Cerebellar nuclear complex (tissue), 1 donor: ENCODE results near the gene EIF2S2.
"Not testable (repeated sequence)": the region's sequence is repeated elsewhere in the genome, so short reads cannot be mapped to it uniquely, and the experiment has no call there.

Experiments
- DNase-seq, 2 experiments: peaks; one replicate each; lab custom pipeline; 2025; lab: John Stamatoyannopoulos, UW

Gene EIF2S2, protein sequence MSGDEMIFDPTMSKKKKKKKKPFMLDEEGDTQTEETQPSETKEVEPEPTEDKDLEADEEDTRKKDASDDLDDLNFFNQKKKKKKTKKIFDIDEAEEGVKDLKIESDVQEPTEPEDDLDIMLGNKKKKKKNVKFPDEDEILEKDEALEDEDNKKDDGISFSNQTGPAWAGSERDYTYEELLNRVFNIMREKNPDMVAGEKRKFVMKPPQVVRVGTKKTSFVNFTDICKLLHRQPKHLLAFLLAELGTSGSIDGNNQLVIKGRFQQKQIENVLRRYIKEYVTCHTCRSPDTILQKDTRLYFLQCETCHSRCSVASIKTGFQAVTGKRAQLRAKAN

DNA sequence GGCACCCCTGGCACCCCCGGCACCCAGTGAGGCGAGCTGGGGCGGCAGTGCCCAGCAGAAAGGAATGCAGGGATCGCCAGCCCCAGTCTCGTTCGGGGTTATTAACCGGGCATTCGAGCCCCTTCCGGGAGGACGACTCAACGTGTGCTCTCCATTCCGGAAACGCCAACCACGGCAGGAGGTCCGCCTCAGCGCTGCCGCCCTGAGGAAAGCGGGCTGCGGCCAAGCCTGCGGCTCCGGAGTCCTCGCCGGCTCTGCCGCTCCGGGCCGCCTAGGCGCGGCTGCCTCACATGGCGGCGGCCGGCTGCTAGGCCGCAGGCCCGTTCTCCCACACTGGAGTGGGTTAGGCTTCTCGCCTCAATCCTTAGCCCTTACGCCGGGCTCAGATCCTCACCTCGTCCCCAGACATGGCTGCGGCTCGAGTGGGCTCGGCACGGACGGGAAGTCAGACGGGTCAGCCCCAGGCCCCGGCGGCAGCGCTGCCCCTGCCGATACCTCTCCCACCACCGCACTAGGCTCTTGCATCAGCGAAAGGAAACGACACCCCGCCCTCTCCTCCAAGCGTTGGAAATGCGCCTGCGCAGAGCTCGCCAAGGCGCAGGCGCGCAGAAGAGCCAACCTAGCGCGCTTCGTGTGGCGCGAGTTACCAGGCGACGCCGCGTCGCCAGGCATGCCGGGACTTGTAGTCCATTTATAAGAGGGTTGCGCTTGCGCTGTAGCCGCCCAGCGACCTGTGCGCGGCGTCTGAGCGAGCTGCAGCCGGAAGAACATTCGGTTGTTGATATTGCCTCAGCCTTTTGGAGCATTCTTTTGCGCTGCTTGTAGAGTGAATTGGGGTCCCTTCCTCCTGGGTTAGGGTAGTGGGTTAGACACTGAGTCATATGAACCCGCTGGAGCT, at the start of gene EIF2S2:
Gene EIF2S2, minus strand, starts transcription at position 542 of the 898 bp plus-strand sequence. Its CDS starts 133 bp downstream, at position 409.
- peak; percentile 62 to 80 for DNase-seq

DNA sequence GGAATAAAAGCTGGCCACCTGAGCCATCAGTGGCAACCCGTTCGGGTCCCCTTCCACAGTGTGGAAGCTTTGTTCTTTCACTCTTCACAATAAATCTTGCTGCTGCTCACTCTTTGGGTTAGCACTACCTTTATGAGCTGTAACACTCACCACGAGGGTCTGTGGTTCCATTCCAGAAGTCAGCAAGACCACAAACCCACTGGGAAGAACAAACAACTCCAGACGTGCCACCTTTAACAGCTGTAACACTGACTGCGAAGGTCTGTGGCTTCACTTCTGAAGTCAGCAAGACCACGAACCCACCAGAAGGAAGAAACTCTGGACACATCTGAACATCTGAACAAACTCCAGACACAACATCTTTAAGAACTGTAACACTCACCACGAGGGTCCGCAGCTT, 45.7 kb upstream of the EIF2S2 start:
- not testable (repeated sequence) for DNase-seq

DNA sequence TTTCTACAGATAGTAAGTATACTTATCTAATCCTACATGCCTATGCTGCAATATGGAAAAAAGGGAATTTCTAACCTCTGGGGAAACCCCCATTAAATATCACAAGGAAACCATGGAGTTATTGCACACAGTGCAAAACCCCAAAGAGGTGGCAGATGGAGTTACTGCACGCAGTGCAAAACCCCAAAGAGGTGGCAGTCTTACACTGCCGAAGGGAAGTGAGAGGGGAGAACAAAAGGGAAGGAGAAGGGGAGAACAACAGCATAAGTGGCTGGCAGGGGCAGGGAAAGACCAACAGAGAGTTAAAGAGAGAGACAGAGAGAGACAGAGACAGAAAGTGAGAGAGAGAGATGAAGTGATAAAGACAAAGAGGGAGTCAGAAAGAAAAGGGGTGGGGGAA, 43.8 kb upstream of the EIF2S2 start:
- no peak for DNase-seq

DNA sequence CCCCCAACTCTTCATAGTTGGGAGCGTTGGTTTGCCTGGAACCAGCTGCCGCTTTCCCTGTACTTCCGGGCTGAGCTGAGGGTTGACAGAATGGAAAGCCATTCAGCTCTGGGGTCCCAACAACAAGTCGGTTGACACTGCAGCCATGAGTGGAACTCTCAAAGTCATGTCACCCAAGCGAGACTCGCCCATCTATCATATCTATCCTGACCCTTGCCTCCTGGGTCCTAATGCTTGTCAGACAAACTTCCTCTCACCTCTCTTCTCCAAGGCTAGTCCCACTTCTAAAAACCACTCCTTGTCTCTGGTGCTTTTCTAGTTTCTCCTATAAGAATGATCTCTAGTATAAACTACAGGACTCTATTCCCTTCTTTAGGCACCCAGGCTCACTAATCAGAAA, 41.1 kb upstream of the EIF2S2 start:
- not testable (repeated sequence) for DNase-seq

DNA sequence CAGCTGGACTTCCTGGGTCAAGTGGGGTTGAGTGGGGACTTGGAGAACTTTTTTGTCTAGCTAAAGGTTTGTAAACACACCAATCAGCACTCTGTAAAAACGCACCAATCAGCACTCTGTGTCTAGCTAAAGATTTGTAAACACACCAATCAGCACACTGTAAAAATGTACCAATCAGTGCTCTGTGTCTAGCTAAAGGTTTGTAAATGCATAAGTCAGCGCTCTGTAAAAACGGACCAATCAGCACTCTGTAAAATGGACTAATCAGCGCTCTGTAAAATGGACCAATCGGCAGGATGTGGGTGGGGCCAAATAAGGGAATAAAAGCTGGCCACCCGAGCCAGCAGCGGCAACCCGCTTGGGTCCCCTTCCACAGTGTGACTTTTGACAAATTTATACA, 40.0 kb upstream of the EIF2S2 start:
- DNase-seq, result not testable (repeated sequence)

DNA sequence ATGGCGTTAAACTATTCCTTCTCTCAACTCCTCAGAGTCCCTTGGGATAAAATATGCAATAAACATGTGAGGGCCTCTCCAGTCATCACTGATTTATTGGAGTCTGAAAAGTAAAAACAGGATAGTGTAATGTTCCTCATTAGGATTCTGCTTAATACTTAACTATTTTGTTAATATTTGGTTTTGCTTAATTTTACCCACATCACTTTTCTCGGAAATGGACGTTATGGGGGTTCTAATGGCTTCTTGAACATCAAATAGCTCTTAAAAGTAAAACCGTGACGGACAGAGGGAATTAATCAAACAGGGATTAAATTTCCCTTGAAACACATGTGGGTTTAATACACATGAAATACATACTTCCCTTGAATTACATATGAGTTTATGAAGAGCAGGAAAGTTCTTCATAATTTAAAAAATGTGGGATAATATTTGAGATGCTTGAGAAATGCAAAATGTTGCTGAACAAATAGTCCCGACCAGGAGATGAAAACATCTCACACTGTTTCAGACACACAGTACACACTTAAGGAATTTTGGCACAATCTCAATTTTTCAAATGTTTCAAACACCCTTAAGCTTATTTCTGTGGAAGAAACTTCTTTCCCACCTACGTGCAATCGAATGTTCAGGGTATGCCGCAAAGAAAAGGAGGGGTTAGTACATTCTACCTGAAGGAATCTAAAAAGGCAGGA, 38.4 kb upstream of the EIF2S2 start:
- no peak for DNase-seq

DNA sequence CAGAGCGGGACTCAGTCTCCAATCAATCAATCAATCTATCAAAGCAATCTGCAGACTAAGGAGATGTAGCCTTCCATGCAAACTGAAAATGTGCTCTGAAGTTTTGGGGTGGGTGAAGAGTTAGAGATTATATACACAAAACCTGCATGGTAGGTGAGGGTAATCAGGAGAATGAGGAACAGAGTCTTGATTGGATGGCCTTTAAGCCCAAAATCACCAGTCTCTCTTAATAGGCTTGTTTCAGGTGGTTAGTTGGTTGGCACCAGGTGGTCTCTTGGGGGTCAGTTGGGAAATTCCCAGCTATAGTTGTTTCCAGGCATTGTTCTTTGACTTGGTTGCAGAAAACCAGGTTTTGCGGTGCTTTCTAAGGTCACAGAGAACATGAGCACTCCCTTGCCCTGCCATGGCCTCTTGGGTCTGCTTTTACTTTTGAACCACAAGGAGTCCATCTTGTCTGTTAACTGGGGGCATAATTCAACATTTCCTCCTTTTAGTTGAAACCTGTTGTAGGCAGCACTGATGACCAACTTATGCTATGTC, 33.3 kb upstream of the EIF2S2 start:
- no peak for DNase-seq

DNA sequence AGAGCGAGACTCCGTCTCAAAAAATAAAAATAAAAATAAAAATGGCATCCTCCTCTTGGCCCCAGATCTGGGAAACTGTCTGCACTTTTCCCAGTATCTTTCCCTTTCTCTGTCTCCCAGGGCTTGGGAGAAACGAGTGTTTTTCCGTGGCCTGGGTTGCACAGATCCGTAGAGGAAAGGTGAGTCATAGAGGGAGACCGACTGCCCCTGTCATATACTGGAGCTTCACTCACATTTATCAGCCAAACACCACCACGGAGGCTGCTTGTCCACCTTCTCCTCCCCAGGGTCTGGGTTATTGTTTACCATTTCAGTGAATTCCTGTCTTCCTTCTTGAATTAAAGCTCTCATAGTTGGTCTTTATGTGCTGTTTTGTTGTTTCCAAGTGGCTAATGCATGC, 31.9 kb upstream of the EIF2S2 start:
- DNase-seq, result no peak

DNA sequence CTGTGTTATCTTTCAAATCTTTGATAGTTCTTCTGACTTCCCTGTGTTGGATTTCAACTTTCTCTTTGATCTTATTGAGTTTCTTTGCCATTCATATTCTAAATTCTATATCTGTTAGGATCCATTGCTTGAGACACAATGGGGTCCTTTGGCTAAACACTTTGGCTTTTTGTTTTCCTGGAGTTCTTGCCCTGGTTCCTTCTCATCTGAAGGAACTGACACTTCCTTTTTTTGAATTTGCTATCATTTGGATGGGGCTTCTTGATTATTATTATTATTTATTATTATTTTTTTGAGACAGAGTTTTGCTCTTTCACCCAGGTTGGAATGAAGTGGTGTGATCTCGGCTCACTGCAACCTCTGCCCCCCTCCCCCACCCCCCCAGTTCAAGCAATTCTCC, 30.1 kb upstream of the EIF2S2 start:
- DNase-seq, result no peak

DNA sequence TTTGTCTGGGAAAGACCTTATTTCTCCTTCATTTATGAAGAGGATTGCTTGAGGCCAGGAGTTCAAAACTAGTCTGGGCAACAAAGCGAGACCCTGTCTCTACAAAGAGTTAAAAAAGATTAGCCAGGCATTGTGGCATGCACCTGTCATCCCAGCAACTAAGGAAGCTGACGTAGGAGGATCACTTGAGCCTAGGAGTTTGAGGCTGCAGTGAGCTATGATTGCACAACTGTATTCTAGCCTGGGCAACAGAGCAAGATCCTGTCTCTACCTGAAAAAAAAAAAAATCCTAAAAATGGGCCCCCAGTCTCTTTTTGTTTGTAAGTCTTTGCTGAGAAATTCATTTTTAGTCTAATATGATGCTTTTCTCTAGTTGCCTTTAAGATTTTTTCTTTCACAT, 29.2 kb upstream of the EIF2S2 start:
- DNase-seq, result no peak

DNA sequence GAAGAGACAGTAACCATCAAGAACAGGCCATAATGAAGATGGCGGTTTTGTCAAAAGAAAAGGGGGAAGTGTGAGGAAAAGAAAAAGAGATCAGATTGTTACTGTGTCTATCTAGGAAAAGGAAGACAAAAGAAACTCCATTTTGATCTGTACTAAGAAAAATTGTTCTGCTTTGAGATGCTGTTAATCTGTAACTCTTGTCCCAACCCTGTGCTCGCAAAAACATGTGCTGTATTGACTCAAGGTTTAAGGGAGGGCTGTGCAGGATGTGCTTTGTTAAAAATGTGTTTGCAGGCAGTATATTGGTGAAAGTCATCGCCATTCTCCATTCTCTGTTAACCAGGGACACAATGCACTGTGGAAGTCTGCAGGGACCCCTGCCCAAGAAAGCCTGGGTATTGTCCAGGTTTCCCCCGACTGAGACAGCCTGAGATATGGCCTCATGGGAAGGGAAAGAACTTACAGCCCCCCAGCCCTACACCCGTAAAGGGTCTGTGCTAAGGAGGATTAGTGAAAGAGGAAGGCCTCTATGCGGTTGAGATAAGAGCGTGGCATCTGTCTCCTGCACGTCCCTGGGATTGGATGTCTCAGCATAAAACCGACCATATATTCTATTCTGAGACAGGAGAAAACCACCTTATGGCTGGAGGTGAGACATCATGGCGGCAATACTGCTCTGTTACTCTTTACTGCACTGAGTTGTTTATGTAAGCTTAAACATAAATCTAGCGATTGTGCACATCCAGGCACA, 23.7 kb upstream of the EIF2S2 start:
- DNase-seq, result not testable (repeated sequence)

DNA sequence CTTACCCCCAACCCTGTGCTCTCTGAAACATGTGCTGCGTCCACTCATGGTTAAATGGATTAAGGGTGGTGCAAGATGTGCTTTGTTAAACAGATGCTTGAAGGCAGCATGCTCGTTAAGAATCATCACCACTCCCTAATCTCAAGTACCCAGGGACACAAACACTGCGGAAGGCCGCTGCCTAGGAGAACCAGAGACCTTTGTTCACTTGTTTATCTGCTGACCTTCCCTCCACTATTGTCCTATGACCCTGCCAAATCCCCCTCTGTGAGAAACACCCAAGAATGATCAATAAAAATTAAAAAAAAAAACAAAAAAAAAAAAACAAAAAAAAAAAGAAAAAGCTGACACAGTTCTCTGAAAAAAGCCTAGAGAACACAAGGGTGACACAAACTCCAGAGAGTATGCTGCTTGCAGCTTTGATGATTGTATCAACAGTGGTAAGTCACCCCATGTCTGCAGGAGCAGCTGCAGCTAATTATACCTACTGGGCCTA, 21.4 kb upstream of the EIF2S2 start:
- not testable (repeated sequence) for DNase-seq

DNA sequence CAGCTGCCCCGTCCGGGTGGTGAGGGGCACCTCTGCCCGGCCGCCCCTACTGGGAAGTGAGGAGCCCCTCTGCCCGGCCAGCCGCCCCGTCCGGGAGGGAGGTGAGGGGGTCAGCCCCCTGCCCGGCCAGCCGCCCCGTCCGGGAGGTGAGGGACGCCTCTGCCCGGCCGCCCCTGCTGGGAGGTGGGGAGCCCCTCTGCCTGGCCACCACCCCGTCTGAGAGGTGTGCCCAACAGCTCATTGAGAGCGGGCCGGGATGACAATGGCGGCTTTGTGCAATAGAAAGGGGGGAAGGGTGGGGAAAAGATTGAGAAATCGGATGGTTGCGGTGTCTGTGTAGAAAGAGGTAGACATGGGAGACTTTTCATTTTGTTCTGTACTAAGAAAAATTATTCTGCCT, 20.9 kb upstream of the EIF2S2 start:
- not testable (repeated sequence) for DNase-seq

DNA sequence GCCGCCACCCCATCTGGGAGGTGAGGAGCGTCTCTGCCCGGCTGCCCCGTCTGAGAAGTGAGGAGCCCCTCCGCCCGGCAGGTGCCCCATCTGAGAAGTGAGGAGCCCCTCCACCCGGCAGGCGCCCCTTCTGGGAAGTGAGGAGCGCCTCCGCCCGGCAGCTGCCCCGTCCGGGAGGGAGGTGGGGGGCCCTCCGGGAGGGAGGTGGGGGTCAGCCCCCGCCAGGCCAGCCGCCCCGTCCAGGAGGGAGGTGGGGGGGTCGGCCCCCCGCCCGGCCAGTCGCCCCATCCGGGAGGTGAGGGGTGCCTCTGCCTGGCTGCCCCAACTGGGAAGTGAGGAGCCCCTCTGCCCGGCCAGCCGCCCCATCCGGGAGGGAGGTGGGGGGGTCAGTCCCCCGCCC, 20.4 kb upstream of the EIF2S2 start:
- not testable (repeated sequence) for DNase-seq

DNA sequence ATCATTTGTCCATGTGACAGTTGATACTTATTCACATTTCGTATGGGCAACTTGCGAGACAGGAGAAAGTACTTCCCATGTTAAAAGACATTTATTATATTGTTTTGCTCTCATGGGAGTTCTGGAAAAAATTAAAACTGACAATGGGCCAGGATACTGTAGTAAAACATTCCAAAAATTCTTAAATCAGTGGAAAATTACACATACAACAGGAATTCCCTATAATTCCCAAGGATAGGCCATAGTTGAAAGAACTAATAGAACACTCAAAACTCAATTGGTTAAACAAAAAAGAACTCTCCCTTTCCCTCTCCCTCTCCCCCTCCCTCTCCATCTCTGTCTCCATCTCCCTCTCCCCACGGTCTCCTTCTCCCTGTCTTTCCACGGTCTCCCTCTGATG, 19.4 kb upstream of the EIF2S2 start:
- no peak for DNase-seq

DNA sequence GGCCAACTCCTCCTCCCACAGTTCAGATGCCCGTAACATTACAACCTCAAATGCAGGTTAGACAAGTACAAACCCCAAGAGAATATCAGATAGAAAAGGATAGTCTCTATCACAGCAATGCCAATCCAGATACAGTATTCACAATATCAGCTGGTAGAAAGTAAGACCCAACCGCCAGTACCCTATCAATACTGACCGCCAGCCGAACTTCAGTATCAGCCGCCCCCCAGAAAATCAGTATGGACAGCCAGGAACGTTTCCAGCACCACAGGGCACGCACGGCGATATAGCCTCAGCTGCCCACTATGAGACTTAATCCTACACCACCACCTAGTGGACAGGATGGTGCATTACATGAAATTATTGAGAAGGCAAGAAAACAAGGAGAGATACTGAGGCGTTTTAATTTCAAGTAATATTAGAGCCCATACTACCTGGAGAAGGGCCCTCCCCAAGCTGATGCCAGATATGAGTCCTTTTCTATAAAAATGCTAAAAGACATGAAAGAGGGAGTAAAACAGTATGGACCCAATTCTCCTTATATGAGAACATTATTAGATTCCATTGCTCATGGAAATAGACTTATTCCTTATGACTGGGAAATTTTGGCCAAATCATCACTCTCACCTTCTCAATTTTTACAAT, 17.6 kb upstream of the EIF2S2 start:
- DNase-seq, result peak in 1 of 2 experiments; percentile 66

DNA sequence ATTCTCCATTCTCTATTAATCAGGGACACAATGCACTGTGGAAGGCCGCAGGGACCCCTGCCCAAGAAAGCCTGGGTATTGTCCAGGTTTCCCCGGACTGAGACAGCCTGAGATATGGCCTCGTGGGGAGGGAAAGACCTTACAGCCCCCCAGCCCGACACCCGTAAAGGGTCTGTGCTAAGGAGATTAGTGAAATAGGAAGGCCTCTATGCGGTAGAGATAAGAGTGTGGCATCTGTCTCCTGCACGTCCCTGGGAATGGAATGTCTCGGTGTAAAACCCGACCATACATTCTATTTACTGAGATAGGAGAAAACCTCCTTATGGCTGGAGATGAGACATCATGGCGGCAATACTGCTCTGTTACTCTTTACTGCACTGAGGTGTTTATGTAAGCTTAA, 15.7 kb upstream of the EIF2S2 start:
- no peak for DNase-seq

DNA sequence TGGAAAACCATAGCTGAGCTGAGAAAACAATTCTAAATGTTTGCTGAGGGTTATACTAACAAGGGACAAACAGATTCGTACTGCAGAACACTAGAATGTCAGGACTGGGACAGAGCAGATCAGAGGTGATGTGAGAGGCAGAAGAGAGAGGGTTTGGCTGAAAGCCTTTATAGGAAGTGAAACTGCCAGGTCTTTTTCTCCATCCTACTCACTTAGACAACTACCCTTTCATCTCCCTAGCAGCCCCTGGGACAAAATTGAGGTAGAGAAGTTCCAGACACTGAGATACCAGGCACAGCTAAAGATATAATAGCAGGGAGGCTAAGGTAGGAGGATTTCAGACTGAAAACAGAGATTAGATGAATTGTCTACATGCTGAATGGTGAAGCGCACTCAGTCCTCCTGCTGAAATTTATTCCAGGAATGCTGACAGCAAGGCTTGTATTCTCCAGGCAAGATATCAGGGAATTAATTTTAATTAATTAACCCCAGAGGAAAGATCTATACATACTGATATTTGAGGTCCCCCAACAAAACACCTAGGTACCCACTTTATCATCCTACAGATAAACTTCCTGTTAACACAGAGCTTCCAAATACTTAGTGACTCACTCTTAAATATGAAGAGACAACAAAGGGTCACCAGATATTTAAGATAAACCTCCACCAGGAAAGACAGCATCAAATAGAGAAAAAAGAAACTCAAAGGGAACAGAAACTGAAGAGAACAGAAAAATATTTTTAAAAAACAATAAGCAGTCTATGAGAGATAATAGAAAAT, 12.6 kb upstream of the EIF2S2 start:
- DNase-seq, result no peak

DNA sequence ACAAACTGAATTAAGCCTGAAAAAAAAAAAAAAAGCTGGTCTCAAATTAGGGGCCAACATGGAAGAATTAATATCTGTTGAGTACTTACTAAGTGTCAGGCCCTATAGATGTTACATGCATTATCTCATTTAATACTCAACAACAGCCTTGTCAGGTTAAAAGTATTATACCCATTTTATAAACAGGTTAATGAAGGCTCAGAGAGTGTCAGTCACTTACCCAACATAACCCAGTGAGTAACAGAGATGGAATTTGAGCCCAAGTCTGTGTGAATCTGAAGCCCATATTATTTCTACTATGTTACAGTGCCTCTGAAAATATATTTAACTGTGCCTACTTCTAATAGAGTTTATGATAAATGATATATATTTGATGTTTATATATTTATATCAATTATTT, 11.3 kb upstream of the EIF2S2 start:
- no peak for DNase-seq
